A549 (cell line): Measurements from ENCODE around the gene STN1.

Experiments used
- CHD4 ChIP-seq: fragments of 200-600 bp; sonication (generic); IDR thresholded peaks from 2 replicates; pipeline ENCODE4 v1.6.1; 2016; ENCODE audit warnings: antibody characterized with exemption, mild to moderate bottlenecking, borderline replicate concordance
- CTCF ChIP-seq: fragments of >200 bp; sonication (Bioruptor Twin); formaldehyde crosslinking; IDR thresholded peaks from 3 replicates; pipeline ENCODE4 v1.5.1; 2016
- ELK1 ChIP-seq: fragments of 150-350 bp; IDR thresholded peaks from 2 replicates; pipeline ENCODE4 v1.6.1; 2014; ENCODE audit warnings: low read depth, mild to moderate bottlenecking, low read length
- KDM5A ChIP-seq: fragments of 200-600 bp; sonication (generic); IDR thresholded peaks from 2 replicates; pipeline ENCODE4 v1.6.1; 2016; ENCODE audit warnings: antibody characterized with exemption, mild to moderate bottlenecking
- MAX ChIP-seq: IDR thresholded peaks from 2 replicates; pipeline ENCODE4 v1.6.1; 2012
- MAZ ChIP-seq: fragments of 150-350 bp; IDR thresholded peaks from 2 replicates; pipeline ENCODE4 v1.6.1; 2014; ENCODE audit warnings: antibody characterized with exemption, low read depth, low read length, borderline replicate concordance
- POLR2AphosphoS2 ChIP-seq: conservative IDR thresholded peaks from 2 replicates; pipeline ENCODE4 v1.6.1; 2012; ENCODE audit warnings: low read length, improper control_type of control experiment, inconsistent platforms
- RNF2 ChIP-seq: fragments of 200-600 bp; sonication (generic); IDR thresholded peaks from 2 replicates; pipeline ENCODE4 v1.6.1; 2016; ENCODE audit warnings: low read depth, mild to moderate bottlenecking, antibody characterized with exemption, moderate library complexity, borderline replicate concordance

GRCh38 chr10:103888113-103888841, 29.7 kb downstream of the STN1 start:
- TF ChIP-seq CTCF (peak; percentile 95), CHD4 (no peak), MAX (no peak), ELK1 (no peak), POLR2AphosphoS2 (no peak), KDM5A (0 out of 2 replicates have a peak, but pooled peaks have one; percentile 38), MAZ (no peak), RNF2 (no peak)
